GM21360 (cell line): ENCODE results near the gene C2orf76.

Source experiments
- ATAC-seq: cut with Tn5 transposase; IDR thresholded peaks from one replicate; pipeline ENCODE4 v1.9.1; 2021; ENCODE audit warnings: mild to moderate bottlenecking, moderate library complexity; ENCODE audit not compliant: unreplicated experiment

Gene C2orf76

DNA sequence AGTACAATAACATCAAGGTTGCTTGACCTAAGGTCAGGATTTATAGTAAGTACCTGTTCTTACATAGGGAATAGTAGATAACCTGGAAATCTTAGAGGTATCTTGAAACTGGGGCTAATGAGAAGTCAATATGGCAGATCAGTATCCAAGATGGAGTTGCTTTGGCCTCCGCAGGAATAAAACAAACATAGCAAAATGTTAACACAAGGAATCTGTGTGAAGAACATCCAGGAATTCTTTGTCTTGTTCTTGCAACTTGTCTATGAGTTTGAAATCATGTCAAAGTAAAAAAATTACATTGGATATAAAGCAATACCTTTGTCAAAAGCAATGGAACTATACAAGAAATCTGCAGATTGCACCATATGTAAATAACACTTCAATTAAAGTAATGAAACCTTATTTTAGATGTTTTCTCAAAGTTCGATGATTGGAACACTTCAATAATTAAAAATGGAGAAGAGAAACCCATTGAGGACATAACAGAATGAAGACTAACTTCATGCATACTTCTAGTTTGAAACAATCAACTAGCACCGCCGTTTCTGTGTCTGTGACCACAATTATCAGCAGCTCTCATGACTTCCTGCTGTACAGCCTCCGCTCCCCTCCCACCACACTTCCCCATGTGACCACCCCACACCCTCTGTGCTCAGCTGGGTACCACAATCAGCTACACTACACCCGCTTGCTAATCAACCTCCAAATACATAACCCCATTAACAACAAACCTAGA is 27.6 kb downstream of the C2orf76 start:
- peak; percentile 98 for ATAC-seq

DNA sequence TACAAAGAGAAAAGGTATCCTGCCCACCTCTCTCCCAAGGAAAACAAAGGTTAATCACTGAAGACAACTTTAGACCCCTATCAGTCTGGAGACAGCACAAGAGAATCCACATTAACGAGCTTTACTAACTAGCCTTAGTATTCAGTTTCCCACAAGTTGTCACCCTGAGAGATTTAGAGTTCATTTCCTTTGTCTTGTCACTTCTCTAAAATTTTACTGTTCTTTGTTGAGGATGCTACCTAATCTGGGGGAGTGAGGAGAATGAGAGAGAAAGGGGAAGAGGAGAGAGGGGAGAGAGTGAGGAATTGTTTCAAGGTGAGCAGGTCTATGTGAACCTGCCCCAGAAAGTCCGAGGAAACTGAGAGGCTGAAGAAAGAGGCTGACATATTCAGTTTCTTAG is 28.4 kb downstream of the C2orf76 start:
- ATAC-seq: no peak

- no peak for ATAC-seq
These were observed 28.9 kb downstream of the C2orf76 start for GRCh38 chr2:119337749-119338148.

GRCh38 chr2:119333833-119334232 is 32.8 kb downstream of the C2orf76 start:
- no peak for ATAC-seq

- no peak for ATAC-seq
These were observed 33.3 kb downstream of the C2orf76 start for GRCh38 chr2:119333360-119333759.

GRCh38 chr2:119332953-119333352 is 33.7 kb downstream of the C2orf76 start:
- no peak for ATAC-seq

GRCh38 chr2:119327431-119327830 is 39.2 kb downstream of the C2orf76 start:
- no peak for ATAC-seq

GRCh38 chr2:119326938-119327337 is 39.7 kb downstream of the C2orf76 start:
- no peak for ATAC-seq

- ATAC-seq: no peak
These were observed 41.9 kb downstream of the C2orf76 start for GRCh38 chr2:119324685-119325270.

DNA sequence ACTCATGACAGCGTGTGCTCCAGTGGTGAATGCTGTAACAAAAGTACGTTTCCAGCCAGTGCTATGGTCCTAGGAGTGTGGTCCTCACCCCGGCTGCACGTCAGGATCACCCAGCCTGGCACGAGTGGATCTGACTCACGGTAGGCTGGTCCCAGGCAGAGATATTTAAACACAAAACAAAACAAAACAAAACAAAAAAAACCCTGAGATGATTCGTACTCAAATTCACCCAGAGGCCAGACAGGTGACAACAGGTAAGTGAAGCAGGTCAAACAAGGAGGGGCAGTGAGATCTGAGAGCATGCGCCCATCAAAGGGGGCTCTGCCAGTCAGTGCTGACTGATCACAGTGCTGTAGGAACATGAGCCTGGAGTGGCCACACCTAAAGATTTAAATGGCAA is 43.2 kb downstream of the C2orf76 start:
- ATAC-seq: no peak

- no peak for ATAC-seq
These were observed 47.0 kb downstream of the C2orf76 start for GRCh38 chr2:119319593-119319992.

DNA sequence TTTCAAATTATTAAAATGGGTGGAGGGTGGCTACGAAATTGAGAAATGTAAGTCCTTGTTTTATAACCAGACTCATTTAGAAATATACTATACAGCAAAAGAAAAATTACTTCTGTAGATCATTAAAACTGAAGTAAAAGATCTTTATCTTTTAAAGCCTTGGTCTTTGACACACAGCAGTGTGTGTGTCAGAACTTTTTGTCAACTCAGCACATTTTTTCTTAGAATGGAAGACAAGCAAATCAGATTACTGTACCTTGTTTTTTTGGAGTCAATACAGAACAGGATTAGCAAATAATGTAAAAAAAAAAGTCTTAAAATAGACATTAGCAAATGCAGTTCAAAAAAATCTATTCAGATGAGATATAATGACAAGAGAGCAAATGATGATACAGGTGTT is 49.1 kb downstream of the C2orf76 start:
- no peak for ATAC-seq

- ATAC-seq: no peak
These were observed 50.6 kb downstream of the C2orf76 start for GRCh38 chr2:119316066-119316465.

GRCh38 chr2:119315241-119315925 is 51.3 kb downstream of the C2orf76 start:
- no peak for ATAC-seq

DNA sequence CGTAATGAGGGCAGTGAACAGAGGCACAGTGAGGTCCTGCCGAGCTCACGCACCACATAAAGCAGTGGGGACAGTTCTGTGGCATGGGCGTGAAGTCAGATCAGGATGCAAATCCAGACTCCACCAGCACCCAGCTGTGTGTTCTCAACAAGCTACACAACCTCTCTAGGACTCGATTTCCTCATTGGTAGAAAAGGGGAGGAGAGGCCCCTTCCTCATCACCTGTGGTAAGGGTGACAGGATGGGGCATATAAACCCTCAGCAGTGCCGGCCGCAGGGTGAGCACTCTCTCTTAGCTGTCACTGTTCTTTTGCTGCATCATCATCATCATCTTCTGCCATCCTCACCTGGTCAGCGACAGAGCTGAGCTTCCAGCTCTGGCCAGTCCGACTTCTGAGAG is 54.8 kb downstream of the C2orf76 start:
- no peak for ATAC-seq

DNA sequence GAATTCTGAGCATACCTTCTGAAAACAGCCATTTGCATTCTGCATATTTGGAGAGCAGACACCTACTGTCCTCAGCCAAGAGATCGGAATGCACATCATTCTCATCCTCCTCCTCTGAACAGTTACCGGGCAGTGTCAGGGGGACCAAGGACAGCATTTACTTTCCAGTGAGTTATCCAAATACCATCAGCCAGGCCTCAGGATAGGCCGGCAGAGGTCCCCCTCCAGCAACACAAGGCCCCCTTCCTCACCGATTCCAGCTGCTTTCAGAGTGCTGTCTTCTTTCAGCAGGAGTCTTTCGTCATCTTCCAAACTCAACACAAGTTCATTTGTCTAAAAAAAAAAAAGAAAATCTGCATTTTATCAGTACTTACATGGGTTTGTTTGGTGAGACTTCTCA is 55.3 kb downstream of the C2orf76 start:
- ATAC-seq: no peak

- ATAC-seq: no peak
These were observed 57.8 kb downstream of the C2orf76 start for GRCh38 chr2:119308793-119309330.

DNA sequence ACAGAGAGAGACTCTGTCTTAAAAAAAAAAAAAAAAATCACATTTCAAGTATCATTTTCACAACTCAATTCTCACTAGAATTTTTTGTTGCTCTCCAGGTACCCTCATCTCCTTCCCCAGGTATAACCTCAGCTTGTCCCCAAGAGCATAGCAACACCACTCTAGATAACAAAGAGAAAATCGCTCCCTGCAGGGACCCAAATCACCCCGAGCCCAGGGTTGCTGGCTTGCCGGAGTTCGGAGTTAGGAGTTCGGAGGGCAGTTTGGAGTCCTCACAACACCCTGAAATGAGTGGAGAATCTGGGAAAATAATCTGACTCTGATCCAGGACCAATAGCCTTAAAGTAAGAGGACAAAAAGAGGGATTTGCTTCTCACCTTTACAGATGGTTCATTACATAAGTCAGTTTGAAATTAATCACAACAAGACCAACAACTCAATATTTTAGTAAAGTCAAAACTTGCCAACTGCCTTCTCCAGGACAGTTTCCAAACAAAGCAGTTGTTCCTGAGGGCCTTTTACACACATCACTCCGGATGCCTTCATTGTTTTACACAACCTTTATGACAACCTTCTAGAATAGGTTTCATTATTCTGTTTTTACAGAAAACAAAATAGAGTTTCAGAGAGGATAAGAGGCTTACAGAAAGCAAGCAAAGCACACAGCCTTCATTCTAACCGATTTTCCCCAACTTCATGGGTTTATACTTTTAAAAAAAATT is 59.1 kb downstream of the C2orf76 start:
- no peak for ATAC-seq

DNA sequence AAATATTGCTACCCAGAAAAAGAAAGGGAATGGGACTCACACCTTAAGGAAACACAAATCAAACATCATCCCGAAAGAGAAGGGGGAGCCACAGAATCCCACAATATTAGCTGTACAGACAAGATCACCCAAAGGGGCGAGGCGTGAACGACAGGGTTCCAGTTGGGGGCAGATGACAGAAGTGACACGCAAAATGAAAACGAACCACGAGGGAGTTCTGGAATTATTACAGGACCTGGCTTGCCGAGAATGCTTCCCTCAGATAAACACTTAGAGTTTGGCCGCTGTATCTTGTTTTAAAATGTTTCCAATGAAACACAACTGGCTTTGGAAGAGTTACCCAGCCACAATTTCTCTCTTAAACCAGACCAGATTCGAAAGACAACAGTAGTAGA is 60.4 kb downstream of the C2orf76 start:
- ATAC-seq: no peak

DNA sequence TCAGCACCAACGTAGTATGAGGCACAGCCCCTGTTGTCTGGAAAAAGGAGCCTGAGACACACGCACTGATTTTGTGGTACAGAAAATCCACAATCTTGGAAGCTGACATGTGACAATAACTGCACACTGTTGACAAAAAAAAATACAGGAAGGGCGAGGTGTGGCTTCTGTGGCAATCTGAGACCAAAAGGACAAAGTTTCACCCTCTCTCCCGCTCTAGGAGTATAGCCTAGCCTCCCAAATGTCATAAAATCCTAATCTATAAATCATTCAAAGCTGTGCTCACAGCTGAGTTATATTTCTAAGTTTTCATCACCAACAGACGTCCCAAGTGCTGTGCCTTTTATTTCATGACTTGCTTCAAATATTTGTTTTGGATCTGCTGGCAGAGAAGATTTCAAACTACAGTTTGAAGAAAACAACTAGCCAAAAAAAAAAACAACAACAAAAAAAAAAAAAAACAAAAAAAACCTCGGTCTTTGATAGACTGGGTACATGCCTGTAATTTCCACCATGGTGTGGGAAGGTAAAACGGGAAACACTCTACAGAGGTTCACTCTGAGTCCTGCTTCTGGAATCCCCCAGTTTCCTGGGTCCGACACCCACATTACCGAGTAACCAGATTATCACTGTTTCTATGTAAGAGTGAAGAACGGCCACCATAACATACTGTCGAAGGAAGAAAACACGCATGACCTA is 61.0 kb downstream of the C2orf76 start:
- no peak for ATAC-seq

GRCh38 chr2:119304847-119305246 is 61.8 kb downstream of the C2orf76 start:
- no peak for ATAC-seq
